A549 treated with Hydrocortisone at 1 μM for 4 hours (cell line): Measurements from ENCODE around the gene PIMREG. TPM values are rescaled to one million over a fixed set of nuclear protein-coding genes. Genes with fewer than 3 reads are reported as not detected.

Source experiments
- total RNA-seq: library from RNA; stranded (reverse); fragments of 200-300 nt; extraction: Qiagen RNA extraction; gene quantifications from 5 replicates; pipeline ENCODE4 v1.2.3, GENCODE V29; 2022

Gene PIMREG, protein sequence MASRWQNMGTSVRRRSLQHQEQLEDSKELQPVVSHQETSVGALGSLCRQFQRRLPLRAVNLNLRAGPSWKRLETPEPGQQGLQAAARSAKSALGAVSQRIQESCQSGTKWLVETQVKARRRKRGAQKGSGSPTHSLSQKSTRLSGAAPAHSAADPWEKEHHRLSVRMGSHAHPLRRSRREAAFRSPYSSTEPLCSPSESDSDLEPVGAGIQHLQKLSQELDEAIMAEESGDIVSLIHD
- 41.3 to 51.1 TPM (median 48.2 TPM) in 5 replicates for total RNA-seq

DNA sequence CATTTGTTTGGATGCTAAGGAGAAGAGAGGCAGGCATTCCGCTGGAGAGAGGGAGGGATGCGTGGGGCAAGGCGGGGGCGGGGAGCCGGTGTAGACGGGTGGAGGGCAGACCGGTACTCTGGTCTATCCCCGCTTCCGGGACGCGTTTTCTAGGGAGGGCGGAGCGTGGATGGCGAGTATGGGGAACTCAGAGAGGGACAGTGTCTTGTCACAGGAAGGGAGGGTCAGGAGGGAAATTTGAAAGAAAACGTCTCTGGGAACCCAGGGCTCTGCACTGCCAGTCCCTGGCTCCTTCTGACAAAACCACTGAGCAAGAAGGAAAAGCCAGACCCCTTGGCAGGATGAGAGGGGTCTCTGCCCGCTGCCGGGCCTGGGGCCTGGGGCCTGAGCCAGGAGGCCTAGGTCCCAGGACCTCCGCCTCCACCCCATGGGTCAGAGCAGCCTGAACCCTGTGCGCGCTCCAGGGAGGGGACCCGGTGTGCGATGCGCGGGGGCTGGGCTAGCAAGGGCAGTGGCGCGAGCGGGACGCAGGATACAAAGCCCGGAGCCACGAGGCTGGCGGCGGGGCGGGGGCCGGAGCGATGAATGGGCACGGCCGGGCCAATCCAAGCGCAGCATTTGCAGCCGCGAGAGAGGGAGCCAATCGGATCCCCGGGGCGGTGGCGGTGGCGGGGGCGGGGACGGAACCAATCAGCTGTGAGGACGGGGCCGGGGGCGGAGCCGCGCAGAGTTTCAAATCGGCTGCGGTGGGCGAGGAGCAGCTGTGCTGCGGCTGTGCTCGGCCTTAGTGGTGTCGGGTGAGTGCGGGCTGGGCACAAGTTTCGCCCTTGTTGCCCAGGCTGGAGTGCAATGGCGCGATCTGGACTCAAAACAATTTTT, at the start of gene PIMREG:
TSS of gene PIMREG (plus strand) at position 764 of the 879 bp plus-strand sequence. CDS start 656 bp downstream, outside the sequence.

DNA sequence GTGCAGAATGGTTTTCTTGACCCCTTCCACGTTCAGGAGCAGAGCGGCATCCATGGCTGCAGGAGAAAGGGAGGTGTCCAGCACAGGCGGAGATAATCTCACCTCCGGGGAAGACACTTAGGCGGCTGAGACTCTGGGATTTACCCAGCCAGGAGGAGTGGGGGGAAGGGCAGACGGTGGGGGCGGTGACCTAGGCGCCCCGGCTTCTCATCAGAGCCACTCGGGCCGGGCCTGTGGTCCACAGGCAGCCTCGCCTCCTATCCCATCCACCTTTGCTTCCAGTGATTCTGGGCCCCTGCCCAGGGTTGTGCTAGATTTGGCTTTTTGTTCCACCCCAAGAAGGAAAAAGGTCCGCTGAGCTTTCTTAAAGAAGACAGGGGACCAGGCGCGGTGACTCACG, 9.2 kb upstream of the PIMREG start, which contains the start of gene AIPL1:
TSS of gene AIPL1 (minus strand) at position 71 of the 400 bp plus-strand sequence. CDS start at position 54, 17 bp downstream.

Other genes starting within 250 kb of the PIMREG start
- gene AIPL1, start 9.3 kb upstream of the PIMREG start, total RNA-seq: not detected in 5 replicates
- gene PITPNM3, start 112.1 kb downstream of the PIMREG start, total RNA-seq: 1.7 to 2.8 TPM (median 2.1 TPM) in 5 replicates
- gene KIAA0753, start 196.3 kb downstream of the PIMREG start, total RNA-seq: 19.5 to 22.4 TPM (median 20.3 TPM) in 5 replicates
- 410 to 467 TPM (median 430 TPM) in 5 replicates for gene TXNDC17, start 196.6 kb downstream of the PIMREG start, total RNA-seq
- gene MED31, start 207.2 kb downstream of the PIMREG start, total RNA-seq: 18.2 to 34.0 TPM (median 30.4 TPM) in 5 replicates
- 1.8 to 3.3 TPM (median 2.8 TPM) in 5 replicates for gene C17orf100, start 207.3 kb downstream of the PIMREG start, total RNA-seq